GM19372 (cell line): ENCODE data around the gene IGFBP2.

Source experiments
- ATAC-seq: cut with Tn5 transposase; IDR thresholded peaks from one replicate; pipeline ENCODE4 v1.9.1; 2021; ENCODE audit warnings: mild to moderate bottlenecking, low read depth, moderate library complexity; ENCODE audit not compliant: unreplicated experiment

The IGFBP2 gene

DNA sequence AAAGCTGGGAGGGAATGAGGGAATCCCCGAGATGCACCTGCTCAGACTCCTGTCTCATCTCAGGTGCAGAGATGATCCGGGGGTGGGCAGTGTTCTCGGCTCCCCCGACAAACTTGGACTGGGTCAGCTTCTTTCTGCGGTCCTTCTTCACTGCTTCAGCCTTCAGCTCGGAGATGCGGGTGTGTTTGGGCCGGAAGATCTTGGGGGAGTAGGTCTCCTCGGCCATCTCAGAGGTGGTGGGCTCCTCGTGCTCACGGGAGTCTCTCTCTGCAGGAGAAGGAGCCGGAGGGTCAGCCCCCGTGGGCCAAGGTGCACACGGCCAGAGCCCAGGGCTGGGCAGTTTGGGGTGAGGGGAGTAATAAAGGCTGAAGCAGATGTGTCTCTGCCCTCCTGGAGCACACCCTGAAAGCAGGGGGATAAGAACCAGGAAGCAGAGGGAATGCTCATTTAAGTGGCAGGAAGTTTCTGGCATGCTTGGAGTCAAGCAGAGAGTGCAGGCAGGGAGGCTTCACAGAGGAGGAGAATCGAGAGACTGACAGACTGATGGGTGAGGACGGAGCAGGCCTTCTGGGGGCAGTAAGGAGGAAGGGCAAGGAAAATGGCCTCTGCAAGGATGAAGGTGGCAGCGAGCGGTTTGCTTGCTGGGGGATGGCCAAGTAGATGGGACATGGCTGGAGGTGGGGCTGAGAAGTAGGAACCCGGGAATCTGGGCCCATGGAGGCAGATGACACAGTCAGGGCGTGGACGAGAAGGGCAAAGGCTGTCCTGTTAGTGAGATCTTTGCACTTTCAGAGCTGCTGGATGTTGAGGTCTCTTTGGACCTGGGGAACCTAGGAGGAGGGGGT is 45.8 kb downstream of the IGFBP2 start:
- ATAC-seq, result no peak

- ATAC-seq, result no peak
Observed at GRCh38 chr2:216679658-216680024, 46.4 kb downstream of the IGFBP2 start.

DNA sequence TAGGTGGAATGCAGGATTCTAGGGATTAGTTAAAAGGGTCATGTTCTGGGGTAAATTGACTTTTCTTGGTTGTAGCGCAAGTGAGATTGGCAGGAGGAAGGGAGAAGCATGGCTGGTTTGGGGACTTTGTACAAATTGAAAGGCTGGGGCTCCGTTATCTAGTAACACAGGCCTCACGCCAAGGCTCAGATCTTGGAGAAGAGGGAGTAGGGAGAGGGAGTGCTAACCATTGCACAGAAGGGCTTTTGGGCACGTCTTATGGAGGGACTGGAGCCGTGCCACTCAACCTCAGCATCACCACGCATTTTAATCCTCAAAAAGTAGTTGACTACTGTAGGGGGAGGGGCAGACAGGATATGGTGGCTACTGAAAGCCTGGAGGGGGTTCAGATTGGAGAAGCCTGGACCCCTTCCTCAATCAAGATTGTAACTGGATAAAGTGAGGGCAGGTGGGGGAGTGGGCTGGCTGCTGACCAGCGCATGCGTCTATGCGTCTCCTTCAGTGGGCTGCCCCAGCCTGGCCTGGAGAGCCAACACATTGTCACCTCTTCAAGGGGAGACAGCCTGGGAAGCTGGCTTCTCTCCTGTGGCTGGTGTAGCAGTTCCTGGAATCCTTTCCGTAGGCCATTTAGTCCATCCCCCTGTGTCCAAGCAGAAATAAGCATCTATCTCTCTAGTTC is 47.9 kb downstream of the IGFBP2 start:
- no peak for ATAC-seq

DNA sequence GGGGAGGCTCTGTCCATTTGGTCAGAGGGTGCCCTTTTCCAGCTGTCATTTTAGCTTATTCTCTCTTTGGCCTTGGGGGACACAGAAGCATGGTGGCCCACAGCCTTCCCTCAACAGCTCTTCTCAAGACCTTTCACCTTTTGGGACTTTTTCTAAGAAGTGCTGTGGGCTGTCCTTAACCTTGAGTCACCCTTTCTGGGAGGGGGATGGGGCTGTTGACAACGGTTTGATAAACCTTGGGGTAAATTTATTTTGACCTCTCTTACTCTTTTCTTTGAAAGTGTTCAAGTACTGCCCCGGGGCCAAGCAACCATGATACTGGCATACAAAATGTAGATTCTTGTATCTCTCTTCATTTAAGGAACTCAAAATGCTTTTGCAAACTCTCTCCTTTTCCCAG is 48.5 kb downstream of the IGFBP2 start:
- no peak for ATAC-seq

- no peak for ATAC-seq
Observed at GRCh38 chr2:216683846-216684245, 50.6 kb downstream of the IGFBP2 start.

- ATAC-seq, result no peak
Observed at GRCh38 chr2:216685327-216685875, 52.2 kb downstream of the IGFBP2 start.

GRCh38 chr2:216687111-216687510 is 53.9 kb downstream of the IGFBP2 start:
- no peak for ATAC-seq

- no peak for ATAC-seq
Observed at GRCh38 chr2:216687646-216688045, 54.4 kb downstream of the IGFBP2 start.

GRCh38 chr2:216688731-216689340 is 55.6 kb downstream of the IGFBP2 start:
- ATAC-seq, result no peak

DNA sequence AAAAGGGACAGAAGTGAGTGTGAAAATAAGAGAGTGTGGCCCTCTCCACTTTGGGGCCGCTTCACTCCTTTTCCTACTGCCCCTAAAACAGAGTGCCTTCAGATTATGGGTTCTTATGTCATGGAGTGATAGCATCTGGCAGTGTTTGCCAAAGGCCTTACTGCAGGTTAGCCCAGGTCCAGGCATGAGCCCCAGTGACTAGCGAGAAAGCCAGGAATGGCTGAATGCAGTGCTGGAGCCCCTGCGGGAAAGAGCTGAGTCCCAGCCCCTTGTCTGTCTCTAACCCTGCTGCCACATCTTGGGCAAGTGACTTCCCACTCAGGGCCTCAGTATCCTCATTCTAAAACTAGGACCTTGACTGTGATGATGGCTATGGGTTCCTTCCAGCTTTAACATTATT is 56.2 kb downstream of the IGFBP2 start:
- ATAC-seq, result no peak

GRCh38 chr2:216690456-216690852 is 57.2 kb downstream of the IGFBP2 start:
- no peak for ATAC-seq

GRCh38 chr2:216690853-216691741 is 57.9 kb downstream of the IGFBP2 start:
- ATAC-seq, result no peak

GRCh38 chr2:216692636-216693413 is 59.6 kb downstream of the IGFBP2 start:
- no peak for ATAC-seq

GRCh38 chr2:216693414-216694080 is 60.3 kb downstream of the IGFBP2 start:
- ATAC-seq, result no peak

- ATAC-seq, result no peak
Observed at GRCh38 chr2:216694082-216694825, 61.0 kb downstream of the IGFBP2 start.

DNA sequence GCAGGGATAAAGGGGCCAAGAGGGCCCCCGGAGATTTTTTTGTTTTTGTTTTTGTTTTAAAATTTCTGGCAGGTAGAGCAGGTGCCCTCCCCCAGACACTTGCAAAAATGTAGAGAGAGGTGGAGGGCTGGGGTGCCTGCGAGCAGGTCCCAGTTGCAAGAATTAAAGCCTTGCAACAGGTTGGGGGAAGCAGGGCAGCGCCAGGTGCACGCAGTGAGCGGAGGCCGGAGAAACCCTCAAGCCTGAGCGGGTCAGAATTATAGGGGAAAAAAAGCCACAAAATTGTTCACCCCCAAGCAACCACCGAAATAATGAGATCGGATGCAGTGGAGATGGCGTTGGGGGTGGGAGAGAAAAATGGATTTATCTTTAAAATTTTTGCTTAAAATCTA is 61.6 kb downstream of the IGFBP2 start:
- ATAC-seq, result no peak

DNA sequence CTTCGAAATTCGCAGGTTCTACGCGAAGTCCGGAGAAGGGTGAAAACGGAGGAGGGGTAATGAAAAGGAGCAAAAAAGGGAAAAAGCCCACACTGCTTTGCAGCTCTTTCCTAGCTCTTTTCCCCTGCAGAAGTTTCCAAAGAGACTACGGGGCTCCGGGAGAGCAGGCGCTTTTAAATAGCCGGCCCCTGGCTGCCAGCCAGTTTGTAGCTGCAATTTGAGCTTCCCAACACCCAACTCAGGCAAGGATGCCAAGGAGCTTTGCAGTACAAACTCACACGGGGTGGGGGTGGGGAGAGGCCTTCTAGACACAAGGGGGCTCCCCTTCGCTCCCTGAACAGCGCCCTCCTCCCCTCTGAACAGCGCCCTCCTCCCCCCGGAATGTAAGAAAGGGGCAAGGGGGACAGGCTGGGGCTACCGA is 62.2 kb downstream of the IGFBP2 start, which contains the start of gene IGFBP5:
Gene IGFBP5 (minus strand): TSS at position 149 of the 421 bp plus-strand sequence. CDS start 774 bp downstream, outside the sequence.
- ATAC-seq, result no peak

DNA sequence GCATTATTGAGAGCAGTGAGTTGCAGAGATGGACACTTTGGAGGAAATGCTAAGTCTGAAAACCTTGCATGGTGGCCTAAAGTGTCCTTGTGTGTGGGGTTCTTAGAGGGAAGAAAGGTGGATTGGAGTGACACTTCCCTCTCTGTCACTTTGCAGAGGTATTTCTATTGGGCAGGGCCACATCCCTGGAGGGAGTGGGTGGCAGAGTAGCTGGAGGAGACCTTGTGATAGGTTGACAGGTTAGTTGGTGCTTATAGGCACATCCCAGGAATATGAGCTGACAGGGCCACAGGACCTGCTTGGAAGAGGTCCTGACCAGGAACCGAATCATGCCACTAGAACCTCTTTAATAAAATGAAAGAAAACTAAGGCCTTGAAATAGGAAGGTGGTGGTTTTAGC is 63.1 kb downstream of the IGFBP2 start:
- no peak for ATAC-seq
